Activated CD8-positive, alpha-beta memory T cell treated with anti-CD3 and anti-CD28 coated beads for 36 hours (primary cell): ENCODE results near the gene MUCL3. TPM values are rescaled to one million over a fixed set of nuclear protein-coding genes. Genes with fewer than 3 reads are reported as not detected.
"Not testable (repeated sequence)": the region's sequence is repeated elsewhere in the genome, so short reads cannot be mapped to it uniquely, and the experiment has no call there.

Experiments
- CTCF ChIA-PET: fragments of 350-600 bp; sonication (Branson Sonifier 250); formaldehyde crosslinking; loops from one replicate; lab custom pipeline; 2021; ENCODE audit warnings: antibody characterized with exemption; lab: Charles Lee
- POLR2A ChIA-PET: fragments of 350-600 bp; sonication (Branson Sonifier 250); formaldehyde crosslinking; loops from one replicate; lab custom pipeline; 2021; ENCODE audit warnings: antibody characterized with exemption; lab: Charles Lee
- total RNA-seq, 2 experiments: library from RNA; stranded (reverse); gene quantifications; one replicate each; pipeline ENCODE4 v1.2.3, GENCODE V29; 2021

MUCL3 gene
- total RNA-seq, 2 experiments from 2014 or later: not detected

GRCh38 chr6:30963641-30964040 is 22.9 kb downstream of the MUCL3 start:
- ChIA-PET POLR2A (no interaction called here), CTCF (interaction anchor here (0.7 kb wide), 1 partner anchor 13 kb away, joined by 7 read pairs; no protein-coding TSS in a partner anchor)

GRCh38 chr6:30964075-30964474 is 23.3 kb downstream of the MUCL3 start:
- POLR2A ChIA-PET: no interaction called here
- CTCF ChIA-PET: no interaction called here

GRCh38 chr6:30965140-30965601 is 24.4 kb downstream of the MUCL3 start:
- CTCF ChIA-PET: no interaction called here
- POLR2A ChIA-PET: no interaction called here

DNA sequence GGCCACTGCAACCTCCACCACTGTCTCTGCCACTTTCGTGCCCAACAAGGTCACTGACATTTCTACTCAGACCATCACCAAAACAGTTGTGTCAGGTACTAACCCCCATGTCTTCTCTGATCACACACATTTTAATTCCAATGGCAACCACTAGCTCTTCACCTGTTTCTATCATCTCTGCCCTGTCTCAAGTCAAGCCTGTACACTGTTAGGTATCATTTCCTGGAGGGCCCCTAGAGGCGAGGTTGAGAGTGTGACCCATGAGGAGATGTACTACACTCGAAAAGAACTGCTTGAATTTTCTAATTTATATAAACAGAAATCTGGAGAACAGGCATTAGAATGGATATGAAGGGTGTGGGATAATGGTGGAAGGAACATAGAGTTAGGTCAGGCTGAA is 25.4 kb downstream of the MUCL3 start:
- ChIA-PET CTCF (no interaction called here), POLR2A (no interaction called here)

- POLR2A ChIA-PET, CTCF ChIA-PET: not testable (repeated sequence)
These were observed 28.4 kb downstream of the MUCL3 start for GRCh38 chr6:30969171-30969570.

GRCh38 chr6:30970946-30971345 is 30.2 kb downstream of the MUCL3 start:
- CTCF ChIA-PET: no interaction called here
- POLR2A ChIA-PET: no interaction called here

DNA sequence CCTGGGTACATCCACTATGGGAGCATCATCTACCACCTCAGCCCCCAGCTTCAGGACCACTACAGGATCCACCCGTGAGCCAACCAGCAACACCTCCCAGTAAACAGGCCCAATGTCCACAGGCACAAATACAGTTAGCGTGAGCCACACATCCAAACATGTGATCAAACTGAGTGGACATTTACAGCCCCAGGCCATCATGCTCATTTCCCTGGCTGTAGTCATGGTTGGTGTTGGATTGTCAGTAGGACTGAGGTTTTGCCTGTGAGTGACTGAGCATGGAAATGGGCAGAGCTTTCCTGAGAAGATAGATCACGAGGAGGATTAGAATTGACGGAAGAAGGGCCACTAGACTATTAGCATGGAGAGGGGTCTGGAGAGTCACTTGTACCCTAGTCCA is 32.0 kb downstream of the MUCL3 start:
- ChIA-PET CTCF (no interaction called here), POLR2A (no interaction called here)

GRCh38 chr6:30974490-30975252 is 33.9 kb downstream of the MUCL3 start:
- ChIA-PET CTCF (no interaction called here), POLR2A (no interaction called here)

GRCh38 chr6:30979141-30979540 is 38.4 kb downstream of the MUCL3 start:
- ChIA-PET CTCF (no interaction called here), POLR2A (no interaction called here)

GRCh38 chr6:30979690-30980089 is 38.9 kb downstream of the MUCL3 start:
- CTCF ChIA-PET: interaction anchor here (0.6 kb wide), 1 partner anchor 382 kb away, joined by 3 read pairs; no protein-coding TSS in a partner anchor
- POLR2A ChIA-PET: no interaction called here

DNA sequence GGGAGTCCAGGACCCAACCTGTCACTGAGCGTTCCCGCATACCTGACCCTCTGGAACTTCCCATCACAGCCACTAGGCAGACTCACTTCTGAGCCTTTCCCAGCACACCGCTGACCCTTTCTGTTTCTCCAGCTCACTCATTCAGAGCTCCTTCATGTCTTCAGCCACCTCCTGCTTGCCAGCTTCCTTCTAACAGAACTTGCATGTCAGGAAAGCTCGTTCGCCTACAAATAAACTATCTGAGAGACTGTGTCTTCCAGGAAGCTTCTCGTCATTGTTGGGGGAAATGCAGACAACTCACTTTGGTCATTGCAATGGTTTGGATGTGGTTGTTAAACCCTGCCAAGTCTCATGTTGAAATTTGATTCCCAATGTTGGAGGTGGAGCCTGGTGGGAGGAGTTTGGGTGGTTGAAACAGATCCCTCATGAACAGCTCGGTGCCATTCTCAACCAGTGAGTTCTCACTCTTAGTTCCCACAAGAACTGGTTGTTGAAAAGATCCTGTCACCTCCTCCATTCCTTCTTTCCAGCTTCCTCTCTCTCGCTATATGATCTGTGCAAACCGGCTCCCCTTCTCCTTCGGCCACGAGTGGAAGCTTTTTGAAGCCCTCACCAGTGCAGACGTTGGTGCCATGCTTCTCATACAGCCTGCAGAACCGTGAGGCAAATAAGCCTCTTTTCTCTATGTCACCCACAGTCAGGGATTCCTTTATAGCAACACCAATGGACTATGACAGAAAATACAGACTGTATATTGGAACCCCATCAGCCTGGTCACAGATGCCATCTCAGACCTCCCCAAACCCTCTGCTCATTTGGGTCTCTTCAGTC is 41.4 kb downstream of the MUCL3 start:
- CTCF ChIA-PET: interaction anchor here (0.8 kb wide), 1 partner anchor 98 kb away, joined by 3 read pairs; no protein-coding TSS in a partner anchor

DNA sequence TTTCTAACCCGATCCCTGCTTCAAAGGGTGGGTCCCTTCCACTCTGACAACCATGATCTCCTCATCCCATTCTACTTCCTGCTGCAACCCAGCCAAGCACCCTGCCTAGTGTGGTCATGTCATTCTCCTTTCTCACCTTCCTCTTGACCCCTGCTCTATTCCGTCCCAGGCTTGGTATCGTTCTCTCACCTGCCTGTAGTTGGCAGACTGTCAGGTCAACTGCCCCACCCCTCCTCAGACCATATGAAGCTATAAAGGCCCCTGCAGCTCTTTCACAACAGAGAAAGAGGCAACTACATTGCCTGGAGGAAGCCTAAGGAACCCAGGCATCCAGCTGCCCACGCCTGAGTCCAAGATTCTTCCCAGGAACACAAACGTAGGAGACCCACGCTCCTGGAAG is 42.7 kb downstream of the MUCL3 start, which contains the start of gene MUC21:
Gene MUC21 (plus strand): TSS at position 280 of the 400 bp plus-strand sequence. CDS start 241 bp downstream, outside the sequence.
- POLR2A ChIA-PET: no interaction called here

More for the DNA sequence above, 41.4 kb downstream of the MUCL3 start:
- POLR2A ChIA-PET: interaction anchor here (0.5 to 0.6 kb wide), 2 partner anchors 42 to 57 kb away, joined by 3 read pairs; partner anchors contain the start of gene MUCL3

DNA sequence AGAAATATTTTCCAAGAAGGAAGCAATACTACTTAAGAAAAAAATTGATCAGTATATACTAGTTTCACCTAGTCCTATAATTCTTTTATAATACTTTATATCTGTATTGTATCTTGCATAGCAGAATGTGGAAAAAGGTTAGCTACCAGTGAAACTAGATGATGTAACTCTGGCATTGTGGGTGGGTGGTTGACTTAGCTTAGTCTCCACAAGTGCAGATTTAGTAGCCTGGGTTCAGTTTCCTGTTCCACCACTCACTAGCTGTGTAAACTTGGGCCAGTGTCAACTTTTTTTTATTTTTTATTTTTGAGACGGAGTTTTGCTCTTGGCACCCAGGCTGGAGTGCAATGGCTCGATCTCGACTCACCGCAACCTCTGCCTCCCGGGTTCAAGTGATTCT is 44.7 kb downstream of the MUCL3 start:
- ChIA-PET POLR2A (no interaction called here), CTCF (no interaction called here)

More for the DNA sequence above, 42.7 kb downstream of the MUCL3 start, which contains the start of gene MUC21:
- CTCF ChIA-PET: no interaction called here

DNA sequence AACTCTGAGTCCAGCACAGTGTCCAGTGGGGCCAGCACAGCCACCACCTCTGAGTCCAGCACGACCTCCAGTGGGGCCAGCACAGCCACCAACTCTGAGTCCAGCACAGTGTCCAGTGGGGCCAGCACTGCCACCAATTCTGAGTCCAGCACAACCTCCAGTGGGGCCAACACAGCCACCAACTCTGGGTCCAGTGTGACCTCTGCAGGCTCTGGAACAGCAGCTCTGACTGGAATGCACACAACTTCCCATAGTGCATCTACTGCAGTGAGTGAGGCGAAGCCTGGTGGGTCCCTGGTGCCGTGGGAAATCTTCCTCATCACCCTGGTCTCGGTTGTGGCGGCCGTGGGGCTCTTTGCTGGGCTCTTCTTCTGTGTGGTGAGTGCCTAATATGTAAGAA is 46.5 kb downstream of the MUCL3 start:
- POLR2A ChIA-PET: no interaction called here
- CTCF ChIA-PET: interaction anchor here (0.5 kb wide), 1 partner anchor 45 kb away, joined by 3 read pairs; no protein-coding TSS in a partner anchor

DNA sequence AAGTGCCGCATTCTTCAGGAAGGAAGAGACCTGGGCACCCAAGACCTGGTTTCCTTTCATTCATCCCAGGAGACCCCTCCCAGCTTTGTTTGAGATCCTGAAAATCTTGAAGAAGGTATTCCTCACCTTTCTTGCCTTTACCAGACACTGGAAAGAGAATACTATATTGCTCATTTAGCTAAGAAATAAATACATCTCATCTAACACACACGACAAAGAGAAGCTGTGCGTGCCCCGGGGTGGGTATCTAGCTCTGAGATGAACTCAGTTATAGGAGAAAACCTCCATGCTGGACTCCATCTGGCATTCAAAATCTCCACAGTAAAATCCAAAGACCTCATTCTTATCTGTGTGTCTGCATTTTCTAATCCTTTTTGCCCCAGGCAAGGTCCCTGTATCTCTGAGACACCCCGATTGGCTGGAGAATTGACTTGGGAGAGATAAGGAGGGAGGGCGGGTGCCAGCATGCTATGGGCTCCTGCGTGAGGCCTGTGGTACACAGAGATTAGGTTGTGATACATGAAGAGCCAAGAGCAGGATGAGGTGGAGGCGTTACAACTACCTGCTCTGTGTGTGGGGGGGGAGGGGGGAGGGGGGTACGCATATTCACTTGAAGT is 47.5 kb downstream of the MUCL3 start:
- ChIA-PET POLR2A (no interaction called here), CTCF (no interaction called here)

DNA sequence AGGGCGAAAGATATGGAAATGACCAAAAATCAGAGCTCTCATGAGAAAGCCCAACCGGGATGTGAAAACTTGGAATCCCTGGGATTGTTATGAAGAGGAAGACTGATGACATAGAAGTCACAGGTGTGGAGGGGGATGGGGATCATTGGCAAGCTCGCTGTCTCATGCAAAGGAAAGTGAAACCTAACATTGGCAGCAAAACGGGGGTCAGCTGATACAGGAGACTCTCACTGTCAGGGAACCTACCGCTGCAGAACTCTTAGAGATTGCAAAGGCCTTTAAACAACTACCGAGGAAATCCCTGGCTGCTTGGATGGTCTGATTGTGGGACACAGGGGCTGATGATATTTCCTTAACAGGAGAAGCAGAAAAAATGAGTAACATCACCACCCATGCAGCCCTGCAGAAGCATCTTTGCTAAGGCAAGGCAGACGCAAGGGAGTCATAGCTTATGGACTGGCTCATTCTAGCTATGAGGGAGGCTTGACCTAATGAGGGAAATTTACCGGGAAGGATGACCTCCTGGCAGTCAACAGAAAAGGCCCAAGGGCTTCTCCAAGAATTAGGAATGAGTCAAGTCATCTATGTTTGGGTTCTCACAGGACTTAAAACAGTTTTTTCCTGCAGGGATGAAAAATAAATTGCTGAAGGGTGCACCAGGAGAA is 49.8 kb downstream of the MUCL3 start:
- POLR2A ChIA-PET: no interaction called here

GRCh38 chr6:30991891-30992290 is 51.1 kb downstream of the MUCL3 start:
- POLR2A ChIA-PET: no interaction called here

More for the DNA sequence above, 49.8 kb downstream of the MUCL3 start:
- CTCF ChIA-PET: interaction anchor here (0.7 kb wide), 1 partner anchor 535 kb away, joined by 3 read pairs; no protein-coding TSS in a partner anchor

GRCh38 chr6:30997301-30997700 is 56.5 kb downstream of the MUCL3 start:
- ChIA-PET CTCF (no interaction called here), POLR2A (no interaction called here)

More at GRCh38 chr6:30991891-30992290, 51.1 kb downstream of the MUCL3 start:
- CTCF ChIA-PET: no interaction called here

DNA sequence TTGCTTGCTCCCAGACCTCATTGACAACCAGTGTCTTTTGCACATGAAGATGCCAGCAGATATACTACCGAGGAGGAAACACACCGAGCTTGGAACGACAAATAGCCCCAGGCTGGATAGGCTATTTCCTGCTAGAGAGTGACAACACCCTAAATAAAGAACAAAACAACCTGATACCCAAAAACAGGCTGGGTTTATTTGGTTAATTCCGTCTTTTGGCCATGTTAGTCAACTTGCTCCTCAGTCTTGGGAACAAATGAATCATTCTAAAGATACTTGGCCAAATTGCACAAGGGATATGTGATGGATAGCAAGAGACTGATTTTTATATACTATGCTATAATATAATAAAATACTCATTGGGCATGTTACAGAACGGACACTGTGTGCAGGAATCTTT is 58.0 kb downstream of the MUCL3 start:
- ChIA-PET CTCF (no interaction called here), POLR2A (no interaction called here)
